GM18867 (cell line): Measurements from ENCODE around the gene ABLIM3.

Source experiments
- ATAC-seq: cut with Tn5 transposase; IDR thresholded peaks from one replicate; pipeline ENCODE4 v1.9.1; 2021; ENCODE audit warnings: mild to moderate bottlenecking, moderate library complexity; ENCODE audit not compliant: unreplicated experiment

ABLIM3 gene

GRCh38 chr5:149301049-149301743 is 159.9 kb downstream of the ABLIM3 start:
- ATAC-seq = no peak

- no peak for ATAC-seq
Observed at GRCh38 chr5:149301744-149302380, 160.6 kb downstream of the ABLIM3 start.

- no peak for ATAC-seq
Observed at GRCh38 chr5:149302641-149303040, 161.3 kb downstream of the ABLIM3 start.

GRCh38 chr5:149303210-149303609 is 161.9 kb downstream of the ABLIM3 start:
- ATAC-seq = no peak

- ATAC-seq = no peak
Observed at GRCh38 chr5:149304195-149305078, 163.1 kb downstream of the ABLIM3 start.

GRCh38 chr5:149309354-149309753 is 168.1 kb downstream of the ABLIM3 start:
- ATAC-seq = no peak
